T-helper 1 cell (primary cell): ENCODE results near the gene EOMES.
"Not testable (repeated sequence)": the region's sequence is repeated elsewhere in the genome, so short reads cannot be mapped to it uniquely, and the experiment has no call there.

ENCODE experiments used
- DNase-seq, 5 donors: peaks; one replicate each; pipeline ENCODE4 v3.0.0-alpha.2; 2012 to 2020
- total RNA-seq, 4 donors: gene quantifications; one replicate each; lab custom pipeline; 2026; lab: John Stamatoyannopoulos, UW

EOMES gene
- total RNA-seq = 4.7 to 14.2 (median 8.3) reads per million in 4 donors

GRCh38 chr3:27721717-27722564 lies at the start of gene EOMES:
TSS of gene EOMES (minus strand) at chr3:27722323. CDS start at chr3:27722294, 29 bp downstream.
- peak; percentile 48 to 83 (median 57) for DNase-seq

DNA sequence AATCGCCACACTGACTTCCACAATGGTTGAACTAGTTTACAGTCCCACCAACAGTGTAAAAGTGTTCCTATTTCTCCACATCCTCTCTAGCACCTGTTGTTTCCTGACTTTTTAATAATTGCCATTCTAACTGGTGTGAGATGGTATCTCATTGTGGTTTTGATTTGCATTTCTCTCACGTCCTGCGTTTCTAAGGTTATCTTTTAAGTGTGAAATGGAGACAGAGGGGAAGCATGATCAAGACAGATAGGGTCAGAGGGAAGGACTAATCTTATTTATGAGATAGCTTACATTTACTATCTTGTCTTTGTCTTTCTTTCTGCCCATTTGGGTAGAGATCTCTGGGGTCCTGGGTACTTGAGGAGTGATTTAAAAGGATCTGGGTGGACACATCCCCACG lies 48.3 kb upstream of the EOMES start:
- DNase-seq = not testable (repeated sequence)

DNA sequence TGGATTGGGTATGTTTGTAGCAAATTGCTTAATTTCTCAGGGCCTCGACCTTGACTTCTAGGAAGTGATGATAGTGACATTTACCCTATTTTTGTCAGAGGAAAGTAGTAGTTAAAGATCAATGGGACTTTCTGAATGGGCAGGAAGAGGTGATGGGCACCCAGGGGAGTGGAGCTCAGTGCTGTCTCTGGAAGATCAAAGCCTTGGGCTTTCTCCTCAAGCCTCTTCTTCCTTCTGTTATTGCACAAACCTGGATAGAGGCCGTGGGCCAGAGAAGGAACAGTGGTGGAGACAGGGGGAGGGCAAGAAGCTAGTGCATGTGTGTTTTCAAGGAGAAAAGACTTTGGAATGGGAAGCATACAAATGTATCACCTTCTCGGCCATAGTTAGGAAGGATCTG lies 44.9 kb upstream of the EOMES start:
- no peak for DNase-seq

- peak in 1 of 5 donors; percentile 28 for DNase-seq
These were observed 36.0 kb upstream of the EOMES start for GRCh38 chr3:27758083-27758482.

DNA sequence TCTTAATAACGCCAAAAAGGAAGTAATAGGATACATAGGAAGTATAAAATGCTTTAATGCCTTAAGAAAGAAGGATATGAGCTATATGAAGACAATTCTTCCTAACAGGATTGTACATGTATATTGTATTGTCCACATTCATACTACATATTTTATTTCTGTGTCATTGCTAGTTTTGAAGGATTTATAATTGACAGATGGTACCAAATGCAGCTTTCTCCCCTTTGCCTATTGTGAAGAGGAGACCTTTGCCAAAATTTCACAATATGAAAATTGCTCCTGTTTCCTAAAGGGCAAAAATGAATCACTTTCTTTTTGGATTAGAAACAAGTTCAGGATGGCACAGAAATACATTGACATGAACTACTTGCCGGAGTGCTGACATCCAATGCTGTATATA lies 34.8 kb upstream of the EOMES start:
- no peak for DNase-seq

- peak in 1 of 5 donors; percentile 75 for DNase-seq
These were observed 30.8 kb upstream of the EOMES start for GRCh38 chr3:27752926-27753325.

DNA sequence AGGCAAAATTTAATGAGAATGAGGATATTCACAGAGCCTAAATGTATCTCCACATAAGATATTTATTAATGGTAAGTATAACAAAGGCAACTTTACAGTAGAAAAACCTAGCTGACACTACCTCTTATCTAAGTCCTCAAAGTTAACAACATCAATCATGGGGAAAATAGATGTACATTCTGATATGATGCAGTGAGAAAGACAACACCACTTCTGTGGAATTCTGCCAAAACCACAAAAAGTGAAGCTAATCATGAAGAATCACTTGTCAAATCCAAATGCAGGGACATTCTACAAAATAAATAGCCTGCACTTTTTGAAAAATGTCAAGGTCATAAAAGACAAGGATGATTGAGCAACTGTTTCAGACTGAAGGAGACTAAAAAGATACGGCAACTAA lies 27.5 kb upstream of the EOMES start:
- no peak for DNase-seq

DNA sequence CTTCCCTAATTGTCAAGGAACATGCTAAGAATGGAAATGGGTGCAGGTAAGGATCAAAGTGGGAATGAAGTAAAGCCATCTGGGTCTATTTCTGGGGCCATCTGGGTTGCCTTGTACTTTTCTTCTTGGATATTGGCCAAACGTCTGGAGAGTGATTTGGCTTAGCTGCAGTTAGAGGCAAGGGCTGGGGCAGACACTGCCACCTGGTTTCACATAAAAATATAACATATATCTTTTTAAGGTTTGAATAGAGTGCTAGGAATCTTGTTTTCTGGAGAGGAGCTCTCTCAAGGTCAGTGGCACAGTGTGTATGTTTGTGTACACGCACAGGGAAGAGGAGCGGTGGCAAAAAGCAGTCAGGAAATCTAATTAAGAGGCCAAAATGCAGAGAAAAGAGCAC lies 24.7 kb upstream of the EOMES start:
- DNase-seq = no peak

- no peak for DNase-seq
These were observed 18.7 kb upstream of the EOMES start for GRCh38 chr3:27740854-27741253.

DNA sequence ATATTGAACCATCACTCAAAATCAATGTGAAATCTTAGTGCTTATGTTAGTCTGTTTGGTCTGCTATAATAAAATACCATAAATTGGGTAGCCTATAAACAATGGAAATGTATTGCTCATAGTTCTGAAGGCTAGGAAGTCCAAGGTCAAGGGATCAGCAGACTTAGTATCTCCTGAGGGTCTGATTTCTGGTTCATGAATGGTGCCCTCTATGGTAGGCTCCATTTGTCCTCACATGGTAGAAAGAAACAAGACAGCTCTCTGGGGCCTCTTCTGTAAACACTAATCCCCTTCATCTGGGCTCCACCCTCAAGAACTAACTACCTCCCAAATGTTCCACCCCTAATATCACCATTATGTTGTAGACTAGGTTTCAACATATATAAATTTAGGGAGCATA lies 15.0 kb upstream of the EOMES start:
- DNase-seq = no peak

GRCh38 chr3:27730774-27731659 lies 8.9 kb upstream of the EOMES start:
- no peak for DNase-seq

- DNase-seq = no peak
These were observed 7.9 kb upstream of the EOMES start for GRCh38 chr3:27729748-27730611.

DNA sequence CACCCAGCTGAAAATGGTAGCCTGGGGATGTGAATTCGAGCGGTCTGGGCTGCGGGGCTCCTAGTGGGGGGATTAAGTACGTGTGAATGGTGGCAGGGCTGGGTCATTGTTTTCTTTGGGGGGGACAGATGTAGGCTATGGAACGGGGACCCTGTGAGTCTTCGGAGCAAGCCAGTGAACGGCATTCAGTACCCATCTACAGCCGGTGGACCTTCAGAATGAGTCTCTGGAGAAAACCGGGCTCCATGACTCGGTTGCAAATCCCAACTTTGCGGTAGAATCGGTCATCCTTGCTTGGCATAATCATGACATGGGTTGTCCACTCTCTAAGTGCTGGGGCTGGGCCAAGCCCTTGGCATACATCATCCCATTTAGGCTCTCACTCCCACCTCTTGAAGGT lies 7.2 kb upstream of the EOMES start:
- DNase-seq = no peak

- no peak for DNase-seq
These were observed 6.3 kb upstream of the EOMES start for GRCh38 chr3:27728195-27729087.

DNA sequence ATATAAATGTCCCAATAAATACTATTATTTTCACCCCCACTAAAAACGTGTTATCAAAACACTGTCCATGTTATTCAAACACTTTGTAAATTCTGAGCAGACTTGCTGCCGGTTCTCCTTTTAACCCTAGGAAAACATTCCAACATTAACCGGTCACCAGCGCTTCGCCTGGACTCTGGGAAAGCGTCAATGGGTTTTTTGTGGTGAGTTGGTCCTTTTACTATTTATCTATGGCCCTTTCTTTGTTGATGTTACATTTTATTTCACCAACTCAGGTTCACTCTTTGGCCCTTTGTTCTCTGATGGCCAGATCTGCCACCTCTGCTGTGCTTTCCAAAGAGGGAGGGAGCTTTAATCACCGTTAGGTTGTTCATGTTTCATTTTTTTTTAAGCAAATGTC lies 4.1 kb upstream of the EOMES start:
- DNase-seq = no peak

- no peak for DNase-seq
These were observed 2.5 kb upstream of the EOMES start for GRCh38 chr3:27724459-27725197.

GRCh38 chr3:27723815-27724458 lies 1.8 kb upstream of the EOMES start:
- no peak for DNase-seq

DNA sequence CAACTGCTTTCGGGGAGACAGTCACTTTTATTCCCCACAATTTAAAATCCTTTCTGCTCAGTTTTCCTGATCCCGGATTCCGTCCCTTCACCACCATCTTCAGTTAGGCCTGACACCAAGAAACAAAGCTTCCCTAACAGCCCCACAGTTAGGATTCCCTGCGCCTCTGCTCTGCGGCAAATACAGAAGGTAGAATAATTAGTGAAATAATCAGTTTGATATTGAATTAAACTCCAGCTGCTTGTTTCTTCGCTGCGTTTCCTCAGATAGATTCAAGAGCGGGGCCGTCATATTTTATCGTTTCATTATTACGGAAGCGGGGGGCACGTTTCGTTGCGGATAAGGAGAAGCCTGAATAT lies 1.3 kb upstream of the EOMES start:
- DNase-seq = no peak

- DNase-seq = no peak
These were observed 900 bp upstream of the EOMES start for GRCh38 chr3:27723001-27723445.
